NCI-H1436 (cell line): ENCODE measurements around the gene PNO1.
A peak's percentile ranks its signal among the peaks of the same experiment; 100 is the strongest.

Source experiments
- DNase-seq: peaks from one replicate; lab custom pipeline; 2025; lab: John Stamatoyannopoulos, UW

The PNO1 gene

GRCh38 chr2:68195096-68195495 is 37.4 kb downstream of the PNO1 start:
- DNase-seq, result no peak

GRCh38 chr2:68196120-68196716 is 38.5 kb downstream of the PNO1 start:
- no peak for DNase-seq

DNA sequence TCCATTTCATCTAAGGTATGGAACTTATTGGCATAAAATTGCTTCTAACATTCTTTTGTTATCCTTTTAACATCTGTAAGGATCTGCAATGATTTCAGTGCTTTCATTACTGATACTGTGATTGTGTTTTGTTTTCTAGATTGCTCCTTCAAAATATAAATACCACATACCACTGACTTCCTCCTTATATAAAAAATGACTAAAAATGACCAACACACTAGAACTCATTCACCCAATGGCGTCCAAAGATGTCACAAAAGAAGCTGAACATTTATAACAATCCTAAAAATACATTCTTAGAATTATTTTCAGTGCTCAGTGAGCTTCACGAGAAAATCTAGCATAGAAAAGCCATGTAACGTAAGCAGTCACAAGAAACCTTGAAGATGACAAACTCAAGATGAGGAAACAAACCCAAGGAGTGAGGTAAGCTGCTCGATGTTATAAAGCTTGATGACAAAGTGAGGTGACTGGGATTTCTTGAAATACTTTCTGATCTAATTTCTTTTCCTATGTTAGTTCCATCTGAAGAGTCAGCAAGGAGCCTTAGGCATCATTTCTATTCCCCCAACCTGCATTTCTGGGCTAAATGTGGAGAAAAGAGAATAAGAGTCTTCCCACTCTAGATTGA is 42.6 kb downstream of the PNO1 start:
- DNase-seq, result no peak

- no peak for DNase-seq
Measured at GRCh38 chr2:68203587-68203986, 45.9 kb downstream of the PNO1 start.

GRCh38 chr2:68206793-68207192 is 49.1 kb downstream of the PNO1 start:
- no peak for DNase-seq

DNA sequence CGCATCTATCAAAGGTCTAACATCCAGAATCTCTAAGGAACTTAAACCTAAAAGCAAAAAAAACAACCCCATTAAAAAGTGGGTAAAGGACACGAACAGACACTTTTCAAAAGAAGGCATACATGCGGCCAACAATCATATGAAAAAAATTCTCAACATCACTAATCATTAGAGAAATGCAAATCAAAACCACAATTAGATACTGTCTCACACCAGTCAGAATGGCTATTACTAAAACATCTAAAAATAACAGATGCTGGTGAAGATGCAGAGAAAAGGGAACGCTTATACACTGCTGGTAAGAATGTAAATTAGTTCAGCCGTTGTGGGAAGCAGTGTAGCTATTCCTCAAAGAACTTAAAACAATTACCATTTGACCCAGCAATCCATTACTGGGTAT is 56.7 kb downstream of the PNO1 start:
- DNase-seq, result no peak

GRCh38 chr2:68216454-68217310 is 59.0 kb downstream of the PNO1 start:
- DNase-seq, result no peak

- no peak for DNase-seq
Measured at GRCh38 chr2:68217729-68218128, 60.0 kb downstream of the PNO1 start.

- no peak for DNase-seq
Measured at GRCh38 chr2:68218343-68218901, 60.7 kb downstream of the PNO1 start.

DNA sequence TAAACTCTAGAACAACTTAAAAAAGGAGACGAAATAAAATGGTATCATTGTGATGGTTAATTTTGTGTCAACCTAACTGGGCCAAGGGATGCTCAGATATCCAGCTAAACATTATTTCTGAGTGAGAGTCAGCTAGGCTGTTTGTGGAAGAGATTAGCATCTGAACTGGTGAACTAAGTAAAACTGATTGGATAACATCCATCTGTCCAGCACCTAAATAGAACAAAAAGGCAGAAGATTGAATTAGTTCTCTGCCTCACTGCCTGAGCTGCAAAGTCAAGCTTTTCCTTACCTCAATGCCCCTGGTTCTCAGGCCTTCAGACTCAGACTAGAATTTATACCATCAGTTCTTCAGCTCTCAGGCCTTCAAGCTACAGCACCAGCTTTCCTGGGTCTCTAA is 64.6 kb downstream of the PNO1 start:
- no peak for DNase-seq

- no peak for DNase-seq
Measured at GRCh38 chr2:68223419-68223818, 65.7 kb downstream of the PNO1 start.

DNA sequence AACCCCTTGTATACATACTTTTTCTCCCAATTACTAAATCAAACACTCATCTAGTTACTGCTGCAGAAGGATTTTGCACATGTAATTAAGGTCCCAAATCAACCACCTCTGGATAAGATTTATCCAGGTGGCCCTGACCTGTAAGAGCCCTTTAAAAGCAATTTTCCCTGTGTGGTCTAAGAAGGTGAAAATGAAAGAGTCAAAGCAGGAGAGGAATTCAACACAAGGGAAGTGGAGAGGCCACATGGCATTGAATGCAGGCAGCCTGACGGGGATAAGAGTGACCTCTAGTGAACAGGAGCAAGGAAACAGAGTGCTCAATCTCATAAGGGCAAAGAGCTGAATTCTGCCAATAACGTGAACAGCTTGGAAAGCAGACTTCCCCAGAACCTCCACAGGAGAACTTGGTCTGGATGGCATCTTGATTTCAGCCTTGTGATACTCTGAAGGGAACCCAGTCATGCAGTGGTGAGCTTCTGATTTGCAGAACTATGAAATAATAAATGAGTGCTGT is 67.5 kb downstream of the PNO1 start:
- peak; percentile 10 for DNase-seq
